Adrenal gland (tissue), 12 donors: ENCODE measurements around the gene METTL2B. TPM values are rescaled to one million over a fixed set of nuclear protein-coding genes. Genes with fewer than 3 reads are reported as not detected.

Experiments used
- DNase-seq, 7 donors: peaks; one replicate each; pipeline ENCODE4 v3.0.0-alpha.2; 2019 to 2020
- H3K27ac ChIP-seq, 5 donors: fragments of 200-600 bp; sonication (generic) in 4 of 5; 1 replicate in 3 of 5; 2 replicates in 2 of 5; pipeline versions ENCODE4 v1.5.1 to v1.8.0; 2016 to 2020; ENCODE audit warnings: mild to moderate bottlenecking in 1 of 5
- H3K27me3 ChIP-seq: fragments of 200-600 bp; 2 replicates; pipeline ENCODE4 v1.8.0; 2021
- H3K36me3 ChIP-seq, 2 donors: fragments of 200-600 bp; replicated peaks in 1 of 2; 1 replicate in 1 of 2; 2 replicates in 1 of 2; pipeline versions ENCODE4 v1.5.1 to v1.8.0; 2018 to 2022
- H3K4me1 ChIP-seq, 2 donors: fragments of 200-600 bp; replicated peaks in 1 of 2; 1 replicate in 1 of 2; 2 replicates in 1 of 2; pipeline versions ENCODE4 v1.5.1 to v1.8.0; 2018 to 2021
- H3K4me3 ChIP-seq, 4 donors: fragments of 200-600 bp; sonication (generic) in 3 of 4; one replicate each; pipeline ENCODE4 v1.5.1; 2016 to 2018
- H3K9me3 ChIP-seq, 3 donors: fragments of 200-600 bp; sonication (generic) in 1 of 3; replicated peaks in 1 of 3; 1 replicate in 2 of 3; 2 replicates in 1 of 3; pipeline versions ENCODE4 v1.5.1 to v1.8.0; 2016 to 2021
- POLR2A ChIP-seq, 2 donors: fragments of 450-650 bp; IDR thresholded peaks; one replicate each; pipeline ENCODE4 v1.6.1; 2017; ENCODE audit warnings: antibody characterized with exemption in 2 of 2, mild to moderate bottlenecking in 2 of 2, moderate library complexity in 1 of 2
- WGBS, 4 donors: extraction: QIAGEN DNeasy Blood & Tissue Kit in 2 of 4; methylation state at CpG; one replicate each; pipeline versions ENCODE4 v1.1.5 to v1.1.7; 2013 to 2017; 5-methylcytosine and 5-hydroxymethylcytosine counted together
- intact Hi-C, 2 donors: fragments of 100-400 bp; cut with DNase I; formaldehyde crosslinking; loops; one replicate each; pipeline versions ENCODE4 v1.14.1 to v1.15.0; 2022 to 2023
- polyA plus RNA-seq, 3 donors: library from polyadenylated mRNA; stranded (reverse); fragments of 200-250 nt in 2 of 3; fragments of 350-450 nt in 1 of 3; fragmentation: Illumina TruSeq in 1 of 3; extraction: RNeasy Lipid Tissue Mini Kit (QIAGEN cat#74804) in 1 of 3; gene quantifications; one replicate each; pipeline ENCODE4 v1.2.3, GENCODE V29; 2013 to 2014
- total RNA-seq, 9 donors: library from RNA; depleted of rRNA in 4 of 9; stranded (reverse); fragments of >200 nt in 4 of 9; fragments of 120-200 nt in 1 of 9; fragmentation: NEBNext Ultra II Directional in 1 of 9; extraction: Animal tissue kit (Norgen Biotek cat#: 25700) in 1 of 9; gene quantifications; one replicate each; pipeline versions ENCODE4 v1.1.0 to v1.2.4, GENCODE V29; 2013 to 2023
- TF ChIP-seq, protein P1 (sequence below), 6 experiments: fragments of 450-650 bp in 4 of 6; fragments of 200-600 bp in 2 of 6; sonication (generic) in 1 of 6; IDR thresholded peaks; 1 replicate in 5 of 6; 2 replicates in 1 of 6; pipeline versions ENCODE4 v1.5.1 to v1.8.0; 2016 to 2021; ENCODE audit warnings: antibody characterized with exemption in 6 of 6, mild to moderate bottlenecking in 2 of 6, moderate library complexity in 1 of 6
- donor health status: healthy with polysubstance abuse.
- donor health status: Bipolar disorder and iron deficiency.
- donor health status: DM: yes; HTN: yes; CAD: no.
- donor health status: DM: no; HTN: no; CAD: no.
- donor health status: DM: no; HTN: no; CAD: no.
- donor health status: DM: yes; HTN: yes; CAD: no.

The METTL2B gene
- total and polyA plus RNA-seq, 12 donors: 7.1 to 35.9 (median 25.6) TPM

DNA sequence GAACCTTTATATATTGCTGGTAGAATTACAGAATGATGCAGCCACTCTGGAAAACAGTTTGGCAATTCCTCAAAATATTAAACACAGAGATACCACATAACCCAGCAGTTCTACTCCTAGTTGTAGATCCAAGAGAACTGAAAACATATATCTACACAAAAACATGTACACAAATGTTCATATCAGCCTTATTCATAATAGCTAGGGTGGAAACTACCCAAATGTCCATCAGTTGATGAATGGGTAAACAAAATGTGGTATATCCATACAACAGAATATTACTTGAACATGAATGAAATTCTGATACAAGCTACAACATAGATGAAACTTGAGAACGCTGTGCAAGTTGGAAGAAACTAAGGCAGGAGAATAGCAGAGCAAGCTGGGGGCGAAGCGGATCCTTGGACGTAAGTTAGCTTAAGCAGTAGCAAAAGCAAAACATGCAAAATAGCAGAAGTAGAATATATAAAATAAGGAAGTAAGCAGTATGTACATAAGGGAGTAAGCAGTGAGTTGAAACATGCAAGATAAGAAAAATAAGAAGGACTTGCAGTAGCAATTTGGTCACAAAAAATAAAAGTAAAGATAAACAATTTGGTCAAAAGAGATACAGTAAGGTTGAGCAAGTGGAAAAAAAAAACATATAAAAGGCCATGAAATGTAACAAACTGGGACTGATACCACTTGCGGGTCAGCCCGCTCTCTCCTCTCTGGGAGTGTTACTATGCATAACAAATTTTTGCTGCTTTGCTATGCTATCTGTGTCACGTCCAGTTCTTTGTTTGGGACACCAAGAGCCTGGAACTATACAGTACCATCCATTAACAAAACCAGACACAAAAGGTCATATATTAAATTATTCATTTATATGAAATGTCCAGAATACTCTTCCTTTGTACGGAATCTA lies 38.9 kb upstream of the METTL2B start:
- WGBS, 4 donors: 80 to 86% (median 84%) methylated on average over 8 of the region's 8 CpGs
- H3K9me3 ChIP-seq: no peaks in the 10 kb centered on the region
- no peak for DNase-seq

DNA sequence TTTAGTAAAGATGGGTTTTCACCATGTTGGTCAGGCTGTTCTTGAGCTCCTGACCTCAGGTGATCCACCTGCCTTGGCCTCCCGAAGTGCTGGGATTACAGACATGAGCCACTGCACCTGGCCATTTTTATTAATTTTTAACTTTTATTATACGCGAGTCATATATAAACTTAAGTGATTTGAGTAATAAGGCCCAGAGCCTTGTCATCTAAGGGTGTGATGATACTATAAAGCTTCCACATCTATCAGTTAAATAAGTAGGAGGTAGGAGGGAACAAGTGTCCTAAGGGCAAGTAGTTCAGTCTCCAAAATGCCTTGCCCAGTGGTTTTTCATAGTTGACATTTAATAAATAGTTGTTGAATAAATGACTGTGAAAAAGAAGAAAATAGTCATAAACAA lies 34.2 kb upstream of the METTL2B start:
- no peaks in the 10 kb centered on the region for H3K4me1 ChIP-seq
- H3K27ac ChIP-seq: no peak overlapping the region
- H3K36me3 ChIP-seq: no peaks in the 10 kb centered on the region
- H3K27me3 ChIP-seq: no peaks in the 10 kb centered on the region
- 79 to 95% (median 91%) methylated on average over 3 of the region's 3 CpGs for WGBS, 4 donors
- intact Hi-C loops: no loop called here
- no peak for DNase-seq
- H3K9me3 ChIP-seq: no peaks in the 10 kb centered on the region
- TF ChIP-seq POLR2A (IDR thresholded peaks at IDR 0.05): no peak
- TF ChIP-seq, protein P1, sequence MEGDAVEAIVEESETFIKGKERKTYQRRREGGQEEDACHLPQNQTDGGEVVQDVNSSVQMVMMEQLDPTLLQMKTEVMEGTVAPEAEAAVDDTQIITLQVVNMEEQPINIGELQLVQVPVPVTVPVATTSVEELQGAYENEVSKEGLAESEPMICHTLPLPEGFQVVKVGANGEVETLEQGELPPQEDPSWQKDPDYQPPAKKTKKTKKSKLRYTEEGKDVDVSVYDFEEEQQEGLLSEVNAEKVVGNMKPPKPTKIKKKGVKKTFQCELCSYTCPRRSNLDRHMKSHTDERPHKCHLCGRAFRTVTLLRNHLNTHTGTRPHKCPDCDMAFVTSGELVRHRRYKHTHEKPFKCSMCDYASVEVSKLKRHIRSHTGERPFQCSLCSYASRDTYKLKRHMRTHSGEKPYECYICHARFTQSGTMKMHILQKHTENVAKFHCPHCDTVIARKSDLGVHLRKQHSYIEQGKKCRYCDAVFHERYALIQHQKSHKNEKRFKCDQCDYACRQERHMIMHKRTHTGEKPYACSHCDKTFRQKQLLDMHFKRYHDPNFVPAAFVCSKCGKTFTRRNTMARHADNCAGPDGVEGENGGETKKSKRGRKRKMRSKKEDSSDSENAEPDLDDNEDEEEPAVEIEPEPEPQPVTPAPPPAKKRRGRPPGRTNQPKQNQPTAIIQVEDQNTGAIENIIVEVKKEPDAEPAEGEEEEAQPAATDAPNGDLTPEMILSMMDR (IDR thresholded peaks at IDR 0.05): no peak
- no peak overlapping the region for H3K4me3 ChIP-seq

More for the DNA sequence above, 38.9 kb upstream of the METTL2B start:
- Histone ChIP-seq H3K36me3 (no peaks in the 10 kb centered on the region), H3K4me1 (no peaks in the 10 kb centered on the region), H3K27ac (no peak overlapping the region), H3K27me3 (no peaks in the 10 kb centered on the region), H3K4me3 (no peak overlapping the region)
- TF ChIP-seq POLR2A (IDR thresholded peaks at IDR 0.05): no peak
- TF ChIP-seq, protein P1 (IDR thresholded peaks at IDR 0.05): no peak
- intact Hi-C loops: no loop called here

DNA sequence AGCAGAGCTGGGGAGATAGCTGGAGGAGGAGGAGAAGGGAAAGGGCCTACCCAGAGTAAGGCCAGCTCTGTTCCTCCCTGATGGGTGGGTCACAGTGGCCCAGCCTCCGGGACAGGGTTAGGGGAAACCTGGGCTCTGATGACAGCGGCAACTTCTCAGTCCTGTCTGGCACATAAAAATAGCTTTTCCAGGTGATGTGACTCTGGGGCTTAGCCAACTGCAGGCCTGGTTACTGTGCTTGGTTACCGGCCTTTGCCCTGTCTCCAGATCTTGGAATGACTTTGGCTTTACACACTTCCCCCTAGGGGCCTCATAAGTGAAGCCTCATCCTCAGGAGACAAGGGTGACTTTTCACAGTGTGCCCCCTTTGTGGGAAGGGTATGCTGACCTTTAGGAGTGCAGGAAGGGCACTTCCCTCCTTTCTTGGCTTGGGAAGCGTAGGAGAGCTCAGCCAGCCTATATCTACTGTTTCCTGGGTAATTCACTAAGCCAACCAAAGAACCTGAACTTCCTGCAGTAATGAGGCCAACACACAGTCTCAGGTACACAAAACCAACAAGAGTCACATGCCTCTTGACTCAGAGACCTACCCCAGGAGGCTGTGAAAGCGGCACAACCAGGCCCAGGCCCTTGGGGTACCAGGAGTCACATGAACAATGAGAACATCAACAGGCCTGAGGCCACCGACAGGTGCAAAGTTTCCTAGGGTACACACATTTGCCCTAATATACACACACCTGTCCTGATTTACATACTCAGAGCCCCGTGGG lies 32.5 kb upstream of the METTL2B start:
- no peak for DNase-seq
- TF ChIP-seq, protein P1 (IDR thresholded peaks at IDR 0.05): no peak
- TF ChIP-seq POLR2A (IDR thresholded peaks at IDR 0.05): no peak
- Histone ChIP-seq H3K9me3 (no peaks in the 10 kb centered on the region), H3K4me3 (no peak overlapping the region), H3K27me3 (no peaks in the 10 kb centered on the region), H3K36me3 (no peaks in the 10 kb centered on the region), H3K4me1 (no peaks in the 10 kb centered on the region), H3K27ac (no peak overlapping the region)
- whole genome bisulfite sequencing, 4 donors: 85 to 88% (median 86%) methylated on average over 5 to 7 of the region's 7 CpGs
- intact Hi-C loops: no loop called here

- TF ChIP-seq, protein P1 (IDR thresholded peaks at IDR 0.05): no peak
- TF ChIP-seq POLR2A (IDR thresholded peaks at IDR 0.05): no peak
- H3K27me3 ChIP-seq: no peaks in the 10 kb centered on the region
- DNase-seq: no peak
- WGBS, 4 donors: 31 to 50% (median 47%) methylated on average over 3 to 5 of the region's 5 CpGs
- no peaks in the 10 kb centered on the region for H3K4me1 ChIP-seq
- H3K9me3 ChIP-seq: no peaks in the 10 kb centered on the region
- H3K4me3 ChIP-seq: no peak overlapping the region
- no peaks in the 10 kb centered on the region for H3K36me3 ChIP-seq
- H3K27ac ChIP-seq: no peak overlapping the region
- intact Hi-C loops: no loop called here
Measured at GRCh38 chr7:128446306-128446705, 30.2 kb upstream of the METTL2B start.
